HG02852 (cell line): ENCODE data around the gene CDX2.

ENCODE experiments used
- ATAC-seq: cut with Tn5 transposase; IDR thresholded peaks from one replicate; pipeline ENCODE4 v1.9.1; 2021; ENCODE audit warnings: mild to moderate bottlenecking, moderate library complexity; ENCODE audit not compliant: unreplicated experiment

CDX2 gene

DNA sequence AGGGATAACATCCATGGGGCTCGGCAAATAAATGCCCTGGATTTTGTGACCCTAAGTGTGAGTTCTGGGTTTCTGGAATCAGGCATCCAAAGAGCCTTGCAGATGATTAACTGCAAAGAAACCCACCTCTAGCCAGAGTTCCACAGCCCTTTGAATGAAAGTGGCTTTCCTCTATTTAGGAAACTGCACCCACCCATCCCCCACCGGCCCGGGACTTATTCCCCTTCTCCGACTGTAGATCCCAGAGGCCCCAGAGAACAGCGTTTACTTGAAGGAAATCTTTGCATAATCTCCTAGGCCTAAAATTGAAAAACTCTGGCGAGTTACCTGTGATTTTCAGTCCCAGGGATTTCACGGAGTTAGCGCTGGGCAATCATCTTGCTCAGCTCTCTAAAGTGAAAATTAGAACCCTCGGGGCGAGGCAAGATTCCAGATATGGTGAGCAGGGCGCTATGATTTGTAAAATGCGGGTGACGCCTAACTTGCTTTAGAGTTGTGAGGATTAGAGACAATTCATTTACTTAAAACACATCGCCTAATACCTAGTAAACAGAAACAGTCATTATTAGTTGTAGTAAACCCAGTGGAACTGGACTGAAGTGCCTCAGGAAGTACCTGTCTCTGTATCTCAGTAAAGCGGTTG lies 10.0 kb upstream of the CDX2 start:
- no peak for ATAC-seq

DNA sequence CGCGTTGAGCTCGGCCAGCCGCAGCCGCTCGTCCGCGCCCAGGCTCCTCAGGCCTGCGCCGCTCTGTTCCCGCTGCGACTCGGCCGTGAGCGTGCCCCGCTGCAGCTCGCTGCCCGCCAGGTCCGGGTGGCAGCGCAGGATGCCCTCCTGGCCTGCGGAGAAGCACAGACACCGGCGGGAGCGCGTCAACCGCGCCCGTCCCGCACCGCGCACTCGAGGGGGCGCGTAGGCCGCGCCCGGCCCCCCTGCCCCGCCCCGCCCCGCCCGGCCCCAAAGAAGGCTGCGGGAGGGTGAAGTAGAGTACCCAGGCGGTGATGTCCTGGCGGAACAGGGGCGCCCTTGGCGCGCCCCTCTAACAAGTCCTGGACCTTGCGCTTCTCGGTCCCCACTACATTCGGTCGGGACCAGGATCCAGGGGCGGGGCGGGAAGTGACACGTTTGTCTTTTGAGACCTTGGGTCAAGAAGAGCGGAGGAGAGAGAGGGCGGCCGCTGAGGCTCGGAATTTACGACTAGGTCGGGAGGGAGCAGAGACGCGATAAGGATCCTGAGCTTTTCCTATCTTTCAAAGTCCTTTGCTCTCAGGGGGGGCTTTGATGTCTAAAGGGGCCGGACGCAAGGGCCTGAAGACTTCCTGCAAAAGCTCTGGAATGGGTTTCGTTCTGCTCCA lies 9.3 kb upstream of the CDX2 start:
- ATAC-seq = no peak

GRCh38 chr13:27977476-27978300 lies 8.6 kb upstream of the CDX2 start:
- no peak for ATAC-seq

- no peak for ATAC-seq
These were observed 7.4 kb upstream of the CDX2 start for GRCh38 chr13:27976362-27977091.

GRCh38 chr13:27975564-27976361 lies 6.6 kb upstream of the CDX2 start:
- ATAC-seq = no peak

DNA sequence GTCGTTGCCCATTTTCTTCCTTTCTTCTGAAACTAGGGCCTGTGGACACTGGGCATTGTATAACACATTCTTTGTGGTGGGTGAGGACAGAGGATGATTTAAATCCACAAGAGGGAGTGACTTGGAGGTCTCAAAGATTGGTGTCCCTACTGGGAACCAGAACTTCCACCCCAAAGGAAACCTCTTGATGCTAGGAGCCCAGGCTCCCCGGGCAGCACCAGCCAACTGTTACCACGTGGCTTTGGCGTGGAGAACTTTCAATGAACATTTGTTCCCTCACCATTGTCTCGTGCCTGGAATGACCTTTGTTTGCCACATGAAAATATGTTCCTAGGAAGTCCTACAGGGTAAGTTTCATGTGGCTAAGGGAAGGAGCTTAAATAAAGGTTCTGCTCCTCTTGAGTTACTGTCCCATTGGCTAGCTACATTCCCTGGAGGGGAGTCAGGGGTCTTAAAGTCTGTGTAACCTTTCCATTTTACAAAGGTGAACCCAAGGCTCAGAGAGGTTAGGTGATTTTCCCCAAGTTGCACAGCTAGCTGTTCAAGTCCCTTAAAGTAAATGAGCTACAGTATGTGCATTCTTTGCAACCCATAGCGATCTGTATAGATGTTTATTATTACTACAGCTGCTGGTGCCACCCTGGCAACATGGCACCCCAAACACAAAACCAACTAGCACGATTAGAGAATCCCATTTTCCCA lies 5.0 kb upstream of the CDX2 start:
- no peak for ATAC-seq

GRCh38 chr13:27973291-27973690 lies 4.2 kb upstream of the CDX2 start:
- no peak for ATAC-seq

DNA sequence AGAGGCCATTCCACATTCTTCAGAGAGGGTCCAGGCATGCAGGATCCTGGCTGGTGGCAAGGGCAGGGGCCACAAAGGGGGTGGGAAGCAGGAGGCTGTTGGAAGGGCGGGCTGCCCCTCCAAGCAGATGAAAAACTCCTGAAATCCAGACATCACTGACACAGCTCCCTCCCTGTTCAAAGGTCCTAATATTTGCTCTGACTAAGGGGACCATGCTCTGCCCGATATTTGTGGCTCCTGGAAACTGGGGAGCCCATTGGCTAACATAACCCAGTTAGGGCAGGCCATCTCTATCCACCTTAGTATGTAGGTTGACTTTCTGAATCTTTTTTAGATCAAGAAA lies 3.3 kb upstream of the CDX2 start:
- no peak for ATAC-seq

- no peak for ATAC-seq
These were observed 2.8 kb upstream of the CDX2 start for GRCh38 chr13:27971776-27972477.

- ATAC-seq = no peak
These were observed 2.1 kb upstream of the CDX2 start for GRCh38 chr13:27971236-27971645.

- ATAC-seq = no peak
These were observed 1.5 kb upstream of the CDX2 start for GRCh38 chr13:27970382-27971235.

- ATAC-seq = no peak
These were observed 733 bp upstream of the CDX2 start for GRCh38 chr13:27969866-27970229.

GRCh38 chr13:27968316-27969081 lies 616 bp downstream of the CDX2 start:
- no peak for ATAC-seq

DNA sequence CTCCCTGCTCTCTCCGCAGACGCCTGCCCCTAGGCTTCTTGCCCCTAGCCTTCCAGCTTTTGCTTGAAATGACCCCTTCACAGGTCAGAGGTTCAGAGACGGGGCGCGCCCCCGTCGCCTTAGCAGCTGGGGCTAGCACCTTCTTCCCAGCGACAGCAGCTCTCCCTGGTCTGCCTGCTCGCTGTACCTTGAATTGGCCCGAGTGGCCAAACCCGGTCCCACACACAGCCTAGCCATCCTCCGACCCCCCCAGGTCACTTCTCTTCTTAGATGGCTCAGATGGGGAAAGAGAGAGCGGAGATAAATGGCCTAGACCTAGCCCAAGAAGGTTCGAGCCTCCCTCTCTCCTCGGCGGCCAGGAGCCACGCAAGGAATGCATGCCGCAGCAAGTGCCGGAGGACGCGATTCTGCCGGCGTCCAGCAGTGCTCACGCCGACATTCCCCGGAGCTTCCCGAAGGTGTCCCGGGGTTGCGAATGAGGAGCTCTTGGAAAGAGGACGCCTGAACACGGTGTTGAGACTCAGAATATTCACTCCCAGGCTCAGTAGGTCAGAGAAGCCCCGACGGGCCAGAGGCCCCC lies 1.3 kb downstream of the CDX2 start:
- no peak for ATAC-seq

GRCh38 chr13:27967203-27967735 lies 1.8 kb downstream of the CDX2 start:
- no peak for ATAC-seq

- ATAC-seq = no peak
These were observed 2.4 kb downstream of the CDX2 start for GRCh38 chr13:27966641-27967202.
